ENCODE data around the gene TBC1D5.
"Not testable (repeated sequence)": the region's sequence is repeated elsewhere in the genome, so short reads cannot be mapped to it uniquely, and the experiment has no call there.

TBC1D5 gene

GRCh38 chr3:17551895-17552294 lies 190.5 kb downstream of the TBC1D5 start:
- no peak for DNase-seq (ENCODE audit: low read depth in 4 of 4, low spot score in 1 of 4)

DNA sequence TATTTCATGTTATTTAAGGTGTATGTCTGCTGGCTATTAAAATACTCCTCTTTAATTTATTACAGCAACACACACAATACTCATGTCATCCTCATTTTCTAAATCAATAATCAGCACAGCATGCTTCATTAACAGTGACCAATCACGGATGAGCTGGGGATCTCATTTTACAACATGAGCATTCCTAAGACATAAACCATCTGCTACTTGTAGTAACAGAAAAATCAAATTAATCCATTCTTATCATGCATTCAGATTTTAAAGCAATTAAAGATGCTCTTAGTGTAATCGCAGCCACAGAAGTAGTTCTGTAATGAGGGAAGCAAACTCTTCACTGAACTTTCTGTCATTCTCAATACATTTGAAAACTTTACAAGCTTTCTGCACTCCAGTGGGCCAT lies 191.1 kb downstream of the TBC1D5 start:
- DNase-seq (ENCODE audit: low read depth in 4 of 4, low spot score in 1 of 4), result no peak

GRCh38 chr3:17550624-17551023 lies 191.8 kb downstream of the TBC1D5 start:
- DNase-seq (ENCODE audit: low read depth in 4 of 4, low spot score in 1 of 4), result no peak

GRCh38 chr3:17546500-17547255 lies 195.8 kb downstream of the TBC1D5 start:
- no peak for DNase-seq (ENCODE audit: low read depth in 4 of 4, low spot score in 1 of 4)

DNA sequence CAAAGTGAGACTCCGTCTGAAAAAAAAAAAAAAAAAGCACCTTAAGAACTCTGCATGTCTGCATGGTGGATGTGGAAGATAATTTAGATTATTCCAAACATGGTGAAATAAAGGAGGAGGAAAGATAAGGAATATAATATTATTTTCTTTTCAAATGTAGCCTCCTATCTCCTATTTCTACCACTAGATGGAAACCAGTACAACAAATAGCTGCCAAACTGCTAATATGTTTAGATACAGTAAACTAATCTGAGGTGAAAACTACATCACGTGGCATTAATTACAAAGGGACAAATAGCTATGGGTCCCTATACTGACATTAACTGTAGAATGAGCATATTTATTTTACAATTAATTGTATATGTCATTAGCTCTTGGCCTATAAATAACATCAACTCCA lies 197.8 kb downstream of the TBC1D5 start:
- no peak for DNase-seq (ENCODE audit: low read depth in 4 of 4, low spot score in 1 of 4)

GRCh38 chr3:17542591-17542990 lies 199.8 kb downstream of the TBC1D5 start:
- no peak for DNase-seq (ENCODE audit: low read depth in 4 of 4, low spot score in 1 of 4)

DNA sequence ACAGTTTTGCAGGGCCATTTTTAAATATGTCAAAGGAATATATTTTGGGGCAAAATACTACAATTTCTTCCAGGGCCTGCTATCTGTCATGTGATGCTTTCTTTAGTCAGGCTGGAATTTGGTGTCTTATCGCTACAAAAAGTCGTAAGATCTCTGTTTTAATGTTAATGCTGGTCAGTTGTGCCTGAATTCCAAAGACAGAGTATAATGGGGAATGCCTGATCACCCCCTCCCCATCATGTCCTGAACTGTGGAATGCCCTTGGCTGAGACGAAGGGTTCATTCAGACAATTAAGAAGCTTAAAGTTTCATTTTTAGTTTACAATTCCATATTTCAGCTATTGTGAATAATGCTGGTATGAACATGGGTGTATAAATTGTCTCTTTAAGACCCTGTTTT lies 203.0 kb downstream of the TBC1D5 start:
- DNase-seq (ENCODE audit: low read depth in 4 of 4, low spot score in 1 of 4), result no peak

DNA sequence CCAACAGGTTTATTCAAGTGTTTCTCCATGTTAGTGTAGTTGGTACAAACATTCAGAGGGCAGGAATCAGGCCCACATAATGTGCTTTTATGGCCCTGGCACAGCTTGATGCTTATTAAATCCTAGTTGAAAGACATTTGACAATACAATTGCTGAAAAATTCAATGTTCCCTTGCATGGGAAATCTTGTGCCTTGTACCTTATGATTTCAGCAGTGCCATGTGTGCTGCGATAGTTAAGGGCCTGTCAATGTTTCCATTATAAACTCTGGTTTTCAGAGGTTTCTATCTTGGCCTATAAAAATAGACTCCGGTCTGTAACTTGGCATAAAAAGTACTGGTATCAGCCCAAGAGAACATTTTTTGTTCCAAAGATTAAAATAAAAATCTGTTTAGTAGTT lies 207.2 kb downstream of the TBC1D5 start:
- no peak for DNase-seq (ENCODE audit: low read depth in 4 of 4, low spot score in 1 of 4)

GRCh38 chr3:17532446-17532845 lies 210.0 kb downstream of the TBC1D5 start:
- DNase-seq (ENCODE audit: low read depth in 4 of 4, low spot score in 1 of 4), result not testable (repeated sequence)

DNA sequence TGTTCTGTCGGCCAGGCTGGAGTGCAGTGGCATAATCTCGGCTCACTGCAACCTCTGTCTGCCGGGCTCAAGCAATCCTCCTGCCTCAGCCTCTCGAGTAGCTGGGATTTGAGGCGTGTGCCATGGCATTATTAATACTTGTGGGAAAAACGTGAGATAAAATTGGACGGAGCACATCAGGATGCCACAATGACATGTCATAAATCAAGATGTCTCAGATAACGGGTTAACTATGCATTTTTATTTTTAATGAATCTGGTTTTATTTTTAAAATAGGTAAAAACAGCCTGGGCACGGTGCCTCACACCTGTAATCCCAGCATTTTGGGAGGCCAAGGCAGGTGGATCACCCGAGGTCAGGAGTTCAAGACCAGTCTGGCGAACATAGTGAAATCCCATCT lies 212.8 kb downstream of the TBC1D5 start:
- DNase-seq (ENCODE audit: low read depth in 4 of 4, low spot score in 1 of 4), result no peak

GRCh38 chr3:17518189-17519059 lies 224.0 kb downstream of the TBC1D5 start:
- DNase-seq (ENCODE audit: low read depth in 4 of 4, low spot score in 1 of 4), result no peak

DNA sequence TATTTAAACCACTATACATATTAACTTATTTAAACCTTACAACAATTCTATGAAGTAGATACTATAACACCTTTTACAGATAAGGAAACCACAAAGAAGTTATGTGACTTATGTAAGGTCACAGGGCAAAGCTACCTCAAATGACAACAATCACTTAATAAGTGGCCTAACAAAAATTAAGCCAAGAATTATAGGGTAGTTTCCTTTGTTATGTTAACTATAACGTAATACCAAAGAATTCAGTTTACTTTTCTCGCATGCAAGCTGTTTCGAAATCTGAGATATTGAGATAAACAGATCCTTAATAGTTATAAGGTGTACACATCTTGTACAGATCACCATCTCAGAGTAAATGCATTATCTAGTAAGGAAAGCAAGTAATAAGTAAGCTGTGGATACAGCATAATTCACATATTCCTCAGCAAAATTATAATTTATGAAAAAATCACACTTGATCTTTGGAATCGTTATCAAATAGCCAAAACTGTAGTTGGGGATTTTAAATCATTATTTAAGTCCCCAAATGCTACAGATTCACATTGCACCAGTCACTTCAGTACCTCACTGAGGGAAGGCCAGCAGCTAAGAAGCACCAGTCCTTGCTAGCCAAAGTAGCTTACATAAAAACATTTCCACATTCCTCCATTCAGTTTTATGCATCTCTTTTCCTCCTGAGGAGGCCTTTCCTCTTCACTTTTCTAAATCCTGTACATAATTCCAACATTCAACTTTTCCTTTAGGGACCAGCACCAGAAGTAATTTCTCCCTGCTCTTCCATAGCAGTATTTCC lies 226.8 kb downstream of the TBC1D5 start:
- DNase-seq (ENCODE audit: low read depth in 4 of 4, low spot score in 1 of 4), result no peak

- no peak for DNase-seq (ENCODE audit: low read depth in 4 of 4, low spot score in 1 of 4)
These were observed 227.8 kb downstream of the TBC1D5 start for GRCh38 chr3:17514597-17514996.

GRCh38 chr3:17510265-17510664 lies 232.2 kb downstream of the TBC1D5 start:
- no peak for DNase-seq (ENCODE audit: low read depth in 4 of 4, low spot score in 1 of 4)

- no peak for DNase-seq (ENCODE audit: low read depth in 4 of 4, low spot score in 1 of 4)
These were observed 234.2 kb downstream of the TBC1D5 start for GRCh38 chr3:17508180-17508752.

DNA sequence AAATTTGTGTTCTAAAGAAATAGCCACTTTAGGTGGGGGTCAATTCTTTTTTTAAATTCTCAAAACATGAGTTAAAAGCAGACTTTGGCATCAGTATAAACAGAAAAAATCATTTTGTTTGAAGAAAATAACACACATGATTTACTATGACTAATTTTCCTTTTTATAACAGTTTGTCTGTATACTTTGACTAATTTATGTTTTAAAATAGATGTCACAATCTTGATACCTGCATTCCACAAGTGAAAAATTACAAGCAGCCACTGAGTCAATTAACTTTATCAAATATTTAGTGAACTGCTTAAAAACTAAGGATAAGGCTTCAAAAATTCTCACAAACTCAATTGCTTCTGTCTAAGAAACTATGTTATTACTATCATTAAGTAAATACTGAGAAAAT lies 235.0 kb downstream of the TBC1D5 start:
- DNase-seq (ENCODE audit: low read depth in 4 of 4, low spot score in 1 of 4), result no peak

GRCh38 chr3:17505856-17506255 lies 236.6 kb downstream of the TBC1D5 start:
- DNase-seq (ENCODE audit: low read depth in 4 of 4, low spot score in 1 of 4), result no peak

DNA sequence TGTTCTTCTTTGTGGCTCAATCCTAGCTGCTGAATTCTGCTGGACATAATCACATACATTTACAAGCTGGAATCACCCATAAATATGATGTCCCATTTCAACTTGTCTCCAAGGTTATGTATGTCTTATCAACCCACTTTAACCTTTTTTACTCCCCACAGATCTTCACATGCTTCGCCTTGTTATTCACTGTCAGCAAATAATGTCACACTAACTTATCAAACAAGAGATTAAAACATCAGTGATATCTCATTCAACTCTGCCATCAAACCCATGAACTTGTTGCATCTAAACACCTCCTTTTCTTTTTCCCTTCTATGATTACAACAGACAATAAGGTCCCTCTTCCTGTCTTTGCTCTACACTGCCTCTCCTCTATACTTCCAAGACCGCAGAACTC lies 240.7 kb downstream of the TBC1D5 start:
- DNase-seq (ENCODE audit: low read depth in 4 of 4, low spot score in 1 of 4), result no peak

DNA sequence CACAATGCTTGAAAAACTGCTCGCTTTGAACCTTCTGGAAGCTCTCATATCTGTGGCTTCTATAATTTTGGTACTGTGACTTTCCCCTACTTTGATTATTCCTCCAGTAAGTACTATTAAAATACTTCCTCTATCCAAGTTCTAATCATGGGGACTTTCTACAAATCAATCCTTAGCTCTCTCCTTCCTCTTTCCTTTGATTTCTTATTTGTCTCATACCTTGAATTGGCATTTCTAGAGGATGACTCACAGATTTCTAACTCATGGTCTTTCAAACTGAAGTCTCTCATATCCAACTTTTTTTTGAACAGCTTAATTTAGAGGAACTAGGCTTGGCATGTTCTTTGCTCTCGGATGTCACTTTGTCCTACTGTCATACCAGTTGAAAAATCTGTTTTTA lies 241.8 kb downstream of the TBC1D5 start:
- no peak for DNase-seq (ENCODE audit: low read depth in 4 of 4, low spot score in 1 of 4)

- DNase-seq (ENCODE audit: low read depth in 4 of 4, low spot score in 1 of 4), result no peak
These were observed 248.2 kb downstream of the TBC1D5 start for GRCh38 chr3:17494117-17494809.

GRCh38 chr3:17491601-17492000 lies 250.8 kb downstream of the TBC1D5 start:
- no peak for DNase-seq (ENCODE audit: low read depth in 4 of 4, low spot score in 1 of 4)

Measured in stimulated activated CD4-positive, alpha-beta T cell treated with anti-CD3 and anti-CD28 coated beads, Interleukin-1b, Interleukin-23, amount 100 ng/mL, for 24 hours (primary cell).